ENCODE measurements around the gene CPNE6. TPM values are rescaled to one million over a fixed set of nuclear protein-coding genes. Genes with fewer than 3 reads are reported as not detected.

Gene CPNE6
- total and polyA plus RNA-seq, 2 of the 13 experiments (the other 11 are each of a cell fraction or from before 2014, with no cell fraction given) = not detected

DNA sequence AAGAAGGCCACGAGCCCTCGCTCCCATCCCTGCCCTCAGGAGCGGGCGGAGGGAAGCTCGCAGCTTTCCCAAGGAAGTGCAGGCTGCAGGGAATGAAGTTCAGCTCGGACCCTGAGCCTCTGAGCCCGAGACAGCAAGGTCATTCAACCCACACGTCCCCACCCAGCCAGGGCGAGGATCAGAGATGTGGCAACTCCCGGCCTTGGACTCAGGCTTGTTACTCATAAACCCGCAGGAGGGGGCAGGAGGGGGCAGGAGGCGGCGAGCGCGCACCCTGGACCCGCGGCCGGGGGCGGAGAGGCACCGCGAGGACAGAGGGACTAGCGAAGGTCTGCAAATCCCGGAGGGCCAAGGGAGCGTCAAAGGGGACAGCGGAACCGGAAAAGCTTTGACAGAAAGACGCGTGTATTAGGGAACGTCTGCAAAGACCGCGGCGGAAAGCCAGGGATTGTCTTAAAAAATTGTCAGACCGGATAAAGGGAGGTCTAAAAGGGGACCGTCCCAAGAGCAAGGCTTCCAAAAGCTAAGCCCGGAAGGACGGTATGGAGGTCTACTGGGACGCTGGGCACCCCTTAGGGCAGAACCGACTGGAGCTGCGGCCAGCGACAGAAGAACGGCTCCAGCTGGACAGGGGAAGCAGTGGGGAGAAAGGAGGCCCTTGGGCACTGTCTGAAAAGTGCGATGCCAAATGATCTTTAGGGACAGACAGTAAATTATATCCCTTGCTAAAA, 42.6 kb downstream of the CPNE6 start (continued):
- peak; percentile 99 for TF ChIP-seq ZNF609 (CRISPR knock-in tag; IDR thresholded peaks at IDR 0.05; ENCODE audit: borderline replicate concordance)
- TF ChIP-seq, protein P1, sequence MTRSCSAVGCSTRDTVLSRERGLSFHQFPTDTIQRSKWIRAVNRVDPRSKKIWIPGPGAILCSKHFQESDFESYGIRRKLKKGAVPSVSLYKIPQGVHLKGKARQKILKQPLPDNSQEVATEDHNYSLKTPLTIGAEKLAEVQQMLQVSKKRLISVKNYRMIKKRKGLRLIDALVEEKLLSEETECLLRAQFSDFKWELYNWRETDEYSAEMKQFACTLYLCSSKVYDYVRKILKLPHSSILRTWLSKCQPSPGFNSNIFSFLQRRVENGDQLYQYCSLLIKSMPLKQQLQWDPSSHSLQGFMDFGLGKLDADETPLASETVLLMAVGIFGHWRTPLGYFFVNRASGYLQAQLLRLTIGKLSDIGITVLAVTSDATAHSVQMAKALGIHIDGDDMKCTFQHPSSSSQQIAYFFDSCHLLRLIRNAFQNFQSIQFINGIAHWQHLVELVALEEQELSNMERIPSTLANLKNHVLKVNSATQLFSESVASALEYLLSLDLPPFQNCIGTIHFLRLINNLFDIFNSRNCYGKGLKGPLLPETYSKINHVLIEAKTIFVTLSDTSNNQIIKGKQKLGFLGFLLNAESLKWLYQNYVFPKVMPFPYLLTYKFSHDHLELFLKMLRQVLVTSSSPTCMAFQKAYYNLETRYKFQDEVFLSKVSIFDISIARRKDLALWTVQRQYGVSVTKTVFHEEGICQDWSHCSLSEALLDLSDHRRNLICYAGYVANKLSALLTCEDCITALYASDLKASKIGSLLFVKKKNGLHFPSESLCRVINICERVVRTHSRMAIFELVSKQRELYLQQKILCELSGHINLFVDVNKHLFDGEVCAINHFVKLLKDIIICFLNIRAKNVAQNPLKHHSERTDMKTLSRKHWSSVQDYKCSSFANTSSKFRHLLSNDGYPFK (CRISPR knock-in tag; IDR thresholded peaks at IDR 0.05; ENCODE audit: borderline replicate concordance) = peak; percentile 84
- TF ChIP-seq HDAC6 (IDR thresholded peaks at IDR 0.05; ENCODE audit: low read depth, low read length) = no peak
- TF ChIP-seq CENPT (CRISPR knock-in tag; IDR thresholded peaks at IDR 0.05; ENCODE audit: low read depth) = no peak; the same call in none of the 2 replicates
- TF ChIP-seq ZC3H4 (CRISPR knock-in tag; IDR thresholded peaks at IDR 0.05; ENCODE audit: borderline replicate concordance) = peak; percentile 97
- TF ChIP-seq ZNF747 (CRISPR knock-in tag; IDR thresholded peaks at IDR 0.05; ENCODE audit: borderline replicate concordance) = peak; percentile 99
- no peak for TF ChIP-seq ZC3H13 (CRISPR knock-in tag; IDR thresholded peaks at IDR 0.05)
- peak in 1 of 2 experiments; percentile 1; a peak in 1 of 4 replicates for TF ChIP-seq MAFK (conservative IDR thresholded peaks at IDR 0.05 in 1 of 2, IDR thresholded peaks at IDR 0.05 in 1 of 2; ENCODE audit: low read length in 2 of 2)
- no peak for TF ChIP-seq ZNF562 (CRISPR knock-in tag; IDR thresholded peaks at IDR 0.05; ENCODE audit: borderline replicate concordance)
- TF ChIP-seq TCF12 (IDR thresholded peaks at IDR 0.05) = no peak
- TF ChIP-seq TCF12 (CRISPR knock-in tag; IDR thresholded peaks at IDR 0.05) = no peak; the same call in none of the 2 replicates
- peak; percentile 98 for TF ChIP-seq JARID2 (CRISPR knock-in tag; IDR thresholded peaks at IDR 0.05; ENCODE audit: insufficient replicate concordance)
- peak; percentile 94 for TF ChIP-seq ATF7-NPFF (CRISPR knock-in tag; IDR thresholded peaks at IDR 0.05; ENCODE audit: low read depth)
- TF ChIP-seq SALL1 (CRISPR knock-in tag; IDR thresholded peaks at IDR 0.05) = peak; percentile 100

Data from HepG2 (cell line).